Hematopoietic multipotent progenitor cell treated with erythropoietin and hydrocortisone succinate and interleukin-3 and kit ligand, for 4 days (in vitro differentiated cells): ENCODE results near the gene SIPA1L2.

Experiments
- DNase-seq: peaks from one replicate; pipeline ENCODE4 v3.0.0-alpha.2; 2015

The SIPA1L2 gene

GRCh38 chr1:232630047-232630893 is at the start of gene SIPA1L2:
Gene SIPA1L2, minus strand, starts transcription at chr1:232630133. Its CDS starts 114,794 bp downstream, at chr1:232515339.
- DNase-seq: peak; percentile 92

GRCh38 chr1:232678185-232678886 is 48.4 kb upstream of the SIPA1L2 start:
- DNase-seq: no peak

DNA sequence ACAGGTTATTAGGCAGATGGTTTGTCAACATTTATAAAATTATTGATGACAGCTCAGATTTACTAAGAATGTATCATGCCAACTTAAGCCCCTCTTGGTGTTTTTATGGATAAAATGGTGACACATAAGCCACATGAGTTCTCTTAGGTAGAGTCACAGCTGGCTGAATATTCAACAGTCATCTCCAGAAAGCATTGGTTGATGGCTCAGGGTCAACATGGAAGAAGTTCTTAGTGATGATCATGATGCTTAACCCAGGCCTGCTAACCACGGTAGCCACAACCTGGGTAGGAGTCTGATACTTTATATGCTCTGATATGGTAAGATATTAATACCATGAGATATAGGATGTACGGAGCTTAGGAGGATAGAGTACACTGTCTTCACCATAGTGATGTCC is 46.4 kb upstream of the SIPA1L2 start:
- no peak for DNase-seq

GRCh38 chr1:232675898-232676297 is 46.0 kb upstream of the SIPA1L2 start:
- DNase-seq: no peak

- no peak for DNase-seq
These were observed 45.3 kb upstream of the SIPA1L2 start for GRCh38 chr1:232675260-232675659.

- DNase-seq: no peak
These were observed 43.3 kb upstream of the SIPA1L2 start for GRCh38 chr1:232673256-232673655.

DNA sequence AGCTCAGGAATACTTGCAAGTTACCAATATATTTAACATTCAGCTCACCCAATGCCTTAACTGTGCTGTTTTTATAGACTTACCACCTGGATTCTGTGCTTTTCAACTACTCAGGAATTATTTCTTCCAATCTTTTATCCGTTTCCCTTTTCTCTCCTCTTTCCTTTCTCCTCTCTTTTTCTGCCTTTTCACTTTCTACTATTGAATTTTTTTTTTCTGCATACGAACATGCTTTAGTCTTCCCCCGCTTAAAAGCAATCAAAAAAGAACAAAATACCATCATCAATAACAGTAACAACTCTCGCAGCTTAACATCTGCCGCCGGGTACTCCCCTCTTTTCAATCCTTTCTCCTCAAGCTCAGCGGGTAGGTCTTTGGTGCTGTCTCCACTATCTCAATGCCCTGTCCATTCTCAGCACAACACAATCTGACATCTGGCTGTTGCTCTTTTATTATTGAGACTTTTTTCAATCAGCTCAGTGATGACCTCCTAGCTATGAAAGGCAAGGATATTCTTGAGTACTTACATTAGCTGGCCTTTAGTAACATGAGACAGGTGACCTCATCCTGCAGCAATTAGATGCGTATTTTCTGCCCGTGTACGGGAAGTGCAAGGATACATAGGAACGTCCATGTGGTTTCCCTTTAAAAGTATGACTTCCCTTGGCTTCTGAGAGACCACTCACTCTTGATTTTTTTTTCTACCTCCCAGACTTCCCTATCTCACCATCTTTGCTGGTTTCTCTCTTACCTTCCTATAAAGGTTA is 40.2 kb upstream of the SIPA1L2 start:
- no peak for DNase-seq

DNA sequence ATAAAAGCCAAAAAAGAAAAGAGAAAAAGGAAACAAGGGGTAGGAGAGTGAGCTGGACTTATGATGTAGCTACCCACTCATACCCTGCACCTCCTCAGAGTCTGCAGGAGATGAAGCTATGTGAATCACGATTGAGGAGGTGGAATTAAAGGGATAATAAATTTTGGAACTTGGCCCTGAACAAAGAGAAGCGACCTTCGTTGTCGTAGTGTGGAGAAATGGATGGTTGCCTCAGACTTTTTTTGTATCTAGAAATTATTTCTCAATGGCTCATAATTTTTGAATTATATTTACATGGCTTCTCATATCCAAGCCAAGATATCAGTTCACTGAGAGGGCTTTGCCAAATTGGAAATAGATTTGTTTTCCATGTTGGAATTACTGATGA is 37.8 kb upstream of the SIPA1L2 start:
- no peak for DNase-seq

GRCh38 chr1:232667094-232667777 is 37.3 kb upstream of the SIPA1L2 start:
- DNase-seq: peak; percentile 28

DNA sequence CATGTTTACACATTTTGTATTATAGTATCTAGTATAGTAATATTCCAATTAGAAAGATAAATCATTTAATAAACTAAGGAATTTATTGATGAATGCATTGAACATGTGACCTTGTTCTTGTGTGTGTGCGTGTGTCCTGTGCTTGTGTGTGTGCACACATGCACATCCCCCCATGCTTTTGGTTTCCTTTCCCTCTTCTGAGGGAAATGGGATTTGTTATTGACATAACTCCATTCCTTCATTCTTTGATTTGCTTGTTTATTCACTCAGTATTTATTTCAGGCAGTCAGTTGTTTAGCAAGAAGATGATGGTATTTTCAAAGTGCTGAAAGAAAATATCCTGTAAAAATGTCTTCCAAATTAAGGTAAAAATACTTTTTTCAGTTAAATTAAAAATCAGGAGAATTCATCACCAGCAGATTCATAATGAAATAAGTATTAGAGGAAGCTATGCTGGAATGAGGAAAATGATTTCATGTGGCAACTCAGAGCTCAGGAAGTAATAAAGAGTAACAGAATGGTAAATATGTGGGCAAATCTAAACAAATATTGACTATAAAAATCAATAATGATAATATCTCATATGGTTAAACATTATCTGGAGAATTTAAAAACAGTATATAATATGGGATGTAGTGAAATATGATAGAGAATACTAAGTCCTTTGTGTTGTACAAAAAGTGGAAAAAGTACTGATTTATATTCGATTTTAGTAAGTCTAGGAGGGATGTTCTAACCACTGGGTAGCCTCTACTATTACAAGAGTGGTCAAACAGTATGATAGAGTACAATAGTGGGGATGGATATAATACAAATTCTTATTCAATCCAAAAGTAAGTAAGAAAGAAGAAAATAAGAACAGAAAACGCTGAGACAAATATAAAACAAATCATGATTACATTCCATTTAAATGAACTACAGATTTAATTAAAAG is 35.2 kb upstream of the SIPA1L2 start:
- no peak for DNase-seq

- DNase-seq: no peak
These were observed 33.0 kb upstream of the SIPA1L2 start for GRCh38 chr1:232662910-232663309.

- no peak for DNase-seq
These were observed 28.5 kb upstream of the SIPA1L2 start for GRCh38 chr1:232658386-232658785.

GRCh38 chr1:232657426-232658005 is 27.6 kb upstream of the SIPA1L2 start:
- DNase-seq: no peak

- no peak for DNase-seq
These were observed 25.8 kb upstream of the SIPA1L2 start for GRCh38 chr1:232655746-232656085.

DNA sequence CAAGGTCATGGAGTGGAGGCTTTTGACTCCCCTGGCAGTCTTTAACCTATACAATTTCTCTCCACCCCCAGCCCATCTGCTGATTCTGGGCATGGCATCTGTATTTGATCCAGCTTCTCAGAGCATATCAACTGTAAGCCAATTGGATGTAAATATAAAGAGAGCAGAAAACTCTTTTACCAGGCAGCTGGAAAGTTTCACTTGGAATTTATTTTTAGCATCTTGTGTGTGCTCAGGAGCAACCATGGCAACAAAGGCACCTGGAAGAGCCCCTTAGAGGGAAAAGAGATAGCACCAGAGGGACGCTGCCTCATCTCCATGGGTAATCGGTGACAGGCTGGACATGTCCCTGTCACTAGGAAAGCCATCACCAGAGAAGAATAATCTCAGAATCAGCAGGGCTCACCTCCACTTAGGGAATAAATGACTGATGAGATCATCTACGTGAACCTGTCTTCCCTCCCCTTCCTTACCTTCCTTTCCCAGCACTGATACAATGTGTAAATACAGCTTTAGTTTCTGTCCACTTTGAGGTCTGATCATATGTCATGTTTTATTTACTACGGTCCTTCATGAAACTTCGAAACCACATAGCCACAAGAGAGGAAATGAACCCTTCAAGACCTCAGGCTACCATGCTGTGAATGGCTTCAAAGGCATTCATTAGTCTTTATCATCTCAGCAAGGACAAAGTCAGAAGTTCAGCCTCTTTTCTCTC is 25.3 kb upstream of the SIPA1L2 start:
- peak; percentile 66 for DNase-seq

DNA sequence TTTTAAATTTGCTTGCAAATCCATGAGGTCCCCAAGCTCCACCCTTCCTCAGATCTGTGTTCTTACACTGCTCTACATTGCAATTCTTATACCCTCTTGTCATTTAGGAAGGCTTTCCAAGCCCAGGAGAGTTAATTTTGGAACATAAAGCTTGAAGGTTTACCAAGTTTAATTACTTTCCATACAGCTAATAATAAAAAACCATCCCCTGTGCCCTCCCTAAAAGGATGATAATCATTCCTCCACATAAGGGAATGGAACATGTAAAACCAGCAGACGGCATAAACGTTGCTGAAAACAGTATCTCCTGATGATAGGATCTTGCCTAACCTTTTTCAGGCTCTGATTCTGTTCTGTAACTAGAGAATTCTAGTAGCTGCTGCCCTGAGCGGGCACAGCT is 23.9 kb upstream of the SIPA1L2 start:
- no peak for DNase-seq

GRCh38 chr1:232650845-232651244 is 20.9 kb upstream of the SIPA1L2 start:
- no peak for DNase-seq

DNA sequence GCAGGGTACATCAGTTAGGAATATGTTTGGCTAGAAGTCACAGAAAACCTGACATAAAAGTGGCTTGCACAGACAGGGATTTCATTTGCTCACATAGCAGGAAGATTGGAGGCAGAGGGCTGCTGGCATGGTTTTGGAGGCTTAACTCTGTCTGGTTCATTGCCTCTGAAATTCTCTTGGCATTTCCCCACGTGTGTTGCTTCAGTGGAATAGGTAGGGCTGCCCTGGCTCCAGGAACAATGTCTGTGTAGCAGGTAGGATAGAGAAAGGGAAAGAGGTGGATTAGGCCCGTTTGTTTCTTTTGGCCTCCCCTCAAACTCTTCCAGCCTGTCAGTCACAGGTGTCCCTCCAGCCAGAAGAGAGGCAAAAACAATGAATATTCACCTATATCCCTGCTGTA is 20.5 kb upstream of the SIPA1L2 start:
- no peak for DNase-seq

DNA sequence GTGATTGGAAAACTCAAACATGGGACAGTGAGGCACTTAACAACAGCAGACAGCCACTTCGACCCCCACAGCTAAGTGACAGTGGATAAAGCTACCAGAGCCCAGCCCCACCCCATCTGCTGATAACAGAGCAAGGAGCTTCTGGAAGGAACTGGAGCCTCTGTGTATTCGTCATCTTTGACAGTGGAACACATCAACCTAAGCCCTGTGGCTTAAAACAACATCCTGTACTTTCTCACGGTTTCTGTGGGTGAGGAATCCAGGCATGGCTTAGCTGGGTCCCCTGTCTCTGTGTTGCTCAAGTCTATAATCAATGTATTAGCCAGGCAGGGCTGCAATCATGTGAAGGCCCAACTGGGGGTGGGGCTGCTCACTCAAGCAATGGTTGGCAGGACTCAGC is 18.4 kb upstream of the SIPA1L2 start:
- peak; percentile 17 for DNase-seq

DNA sequence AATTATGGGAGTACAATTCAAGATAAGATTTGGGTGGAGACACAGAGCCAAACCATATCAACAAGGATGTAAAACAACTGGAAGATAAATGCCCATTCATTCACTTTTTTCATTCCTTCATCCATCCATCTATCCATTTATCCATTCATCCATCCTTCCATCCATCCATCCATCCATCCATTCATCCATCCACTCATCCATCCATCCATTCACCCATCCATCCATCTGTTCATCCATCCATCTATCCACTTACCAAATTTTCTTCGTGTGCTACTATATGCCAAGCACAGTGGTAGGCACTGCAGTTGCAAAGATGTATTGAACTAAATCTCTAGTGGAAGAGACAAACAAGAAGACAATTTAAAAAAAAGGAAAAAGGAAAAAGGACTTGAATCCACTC is 14.3 kb upstream of the SIPA1L2 start:
- DNase-seq: no peak

- DNase-seq: no peak
These were observed 13.3 kb upstream of the SIPA1L2 start for GRCh38 chr1:232643251-232643650.
